Fibroblast of the aortic adventitia (primary cell): ENCODE results near the gene SERPINB1. TPM values are rescaled to one million over a fixed set of nuclear protein-coding genes. Genes with fewer than 3 reads are reported as not detected.

Experiments used
- DNase-seq: peaks from one replicate; pipeline ENCODE4 v3.0.0-alpha.2; 2010; ENCODE audit warnings: low read depth
- H3K4me3 ChIP-seq: 2 replicates; pipeline ENCODE4 v1.5.1; 2011; ENCODE audit warnings: low read depth, mild to moderate bottlenecking, control low read depth, low read length, moderate library complexity
- total RNA-seq: library from RNA; depleted of rRNA; stranded (reverse); fragments of >200 nt; gene quantifications from 2 replicates; pipeline ENCODE4 v1.2.3, GENCODE V29; 2012; ENCODE audit warnings: low replicate concordance
- TF ChIP-seq, protein P1 (sequence below): IDR thresholded peaks from 2 replicates; pipeline ENCODE4 v1.5.1; 2011; ENCODE audit warnings: mild to moderate bottlenecking, low read length, control low read depth, inconsistent platforms; ENCODE audit not compliant: insufficient read depth

Gene SERPINB1
- total RNA-seq, 1 donor = 22.1 TPM

DNA sequence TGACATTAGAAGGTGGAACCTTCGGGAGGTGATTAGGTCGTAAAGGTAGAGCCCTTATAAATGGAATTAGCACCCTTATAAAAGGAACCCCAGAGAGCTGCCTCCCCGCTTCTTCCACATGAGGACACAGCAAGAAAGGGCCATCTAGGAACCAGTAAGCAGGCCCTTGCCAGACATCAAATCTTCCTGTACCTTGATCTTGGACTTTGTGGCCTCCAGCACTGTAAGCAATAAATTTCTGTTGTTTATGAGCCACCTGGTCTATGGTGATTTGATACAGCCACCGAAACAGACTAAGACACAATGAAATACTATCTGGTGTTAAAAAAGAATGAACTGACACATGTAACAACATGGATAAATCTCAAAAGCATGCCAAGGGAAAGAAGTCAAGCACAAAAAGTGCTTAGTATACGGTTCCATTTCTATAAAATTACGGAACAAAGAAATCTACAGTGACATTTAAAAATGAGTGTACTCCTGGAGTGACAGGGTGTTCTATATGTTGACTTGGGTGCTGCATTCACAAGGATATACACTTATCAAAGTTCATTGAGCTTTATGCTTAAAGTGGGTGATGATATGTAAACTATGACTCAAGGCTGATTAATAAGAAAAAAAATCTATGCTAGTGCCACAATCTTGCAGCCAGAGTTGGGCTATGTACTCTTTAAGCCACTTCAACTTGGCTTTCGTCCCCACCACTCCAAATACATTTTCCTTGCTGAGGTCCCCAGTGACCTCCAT is 18.4 kb downstream of the SERPINB1 start:
- no peak for DNase-seq
- no peak overlapping the region for H3K4me3 ChIP-seq
- TF ChIP-seq, protein P1, sequence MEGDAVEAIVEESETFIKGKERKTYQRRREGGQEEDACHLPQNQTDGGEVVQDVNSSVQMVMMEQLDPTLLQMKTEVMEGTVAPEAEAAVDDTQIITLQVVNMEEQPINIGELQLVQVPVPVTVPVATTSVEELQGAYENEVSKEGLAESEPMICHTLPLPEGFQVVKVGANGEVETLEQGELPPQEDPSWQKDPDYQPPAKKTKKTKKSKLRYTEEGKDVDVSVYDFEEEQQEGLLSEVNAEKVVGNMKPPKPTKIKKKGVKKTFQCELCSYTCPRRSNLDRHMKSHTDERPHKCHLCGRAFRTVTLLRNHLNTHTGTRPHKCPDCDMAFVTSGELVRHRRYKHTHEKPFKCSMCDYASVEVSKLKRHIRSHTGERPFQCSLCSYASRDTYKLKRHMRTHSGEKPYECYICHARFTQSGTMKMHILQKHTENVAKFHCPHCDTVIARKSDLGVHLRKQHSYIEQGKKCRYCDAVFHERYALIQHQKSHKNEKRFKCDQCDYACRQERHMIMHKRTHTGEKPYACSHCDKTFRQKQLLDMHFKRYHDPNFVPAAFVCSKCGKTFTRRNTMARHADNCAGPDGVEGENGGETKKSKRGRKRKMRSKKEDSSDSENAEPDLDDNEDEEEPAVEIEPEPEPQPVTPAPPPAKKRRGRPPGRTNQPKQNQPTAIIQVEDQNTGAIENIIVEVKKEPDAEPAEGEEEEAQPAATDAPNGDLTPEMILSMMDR = no peak

DNA sequence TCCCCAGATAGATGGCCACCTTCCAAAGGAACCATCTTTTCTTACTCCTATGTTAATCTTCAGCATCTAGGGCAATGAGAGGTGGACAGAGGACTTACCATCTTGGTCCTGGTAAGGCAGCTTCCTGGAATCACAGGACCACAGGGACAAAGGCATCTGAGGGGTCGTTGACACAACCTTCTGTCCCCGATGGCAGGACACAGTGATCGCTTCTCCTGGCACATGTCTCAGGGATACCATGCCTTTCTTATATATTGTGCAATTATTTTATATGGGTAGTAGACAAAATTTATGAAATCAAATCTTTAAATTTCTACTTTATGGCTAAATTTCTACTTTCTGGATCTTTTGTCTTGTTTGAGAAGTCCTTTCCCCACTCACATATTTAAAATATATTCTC is 20.1 kb downstream of the SERPINB1 start:
- TF ChIP-seq, protein P1 = no peak
- DNase-seq = no peak
- no peak overlapping the region for H3K4me3 ChIP-seq

DNA sequence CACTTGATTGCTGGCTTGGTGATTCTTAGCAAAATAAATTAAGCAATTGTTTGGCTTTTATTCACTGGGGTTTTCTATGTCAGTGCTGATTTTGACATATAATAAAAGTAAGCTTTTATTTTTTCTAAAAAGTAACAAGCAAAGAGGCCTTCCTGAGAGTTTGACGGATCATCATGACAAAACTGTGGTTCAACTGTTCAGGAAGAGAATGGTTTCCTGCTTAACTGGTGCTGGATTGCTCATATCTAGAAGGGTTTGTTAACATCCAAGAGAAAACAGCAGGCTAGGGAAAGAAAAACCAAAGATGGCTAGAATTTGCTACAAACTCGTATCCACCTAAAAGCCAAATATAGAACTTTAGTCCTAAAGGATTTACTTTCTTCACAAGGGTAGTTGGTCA is 21.2 kb downstream of the SERPINB1 start:
- no peak for DNase-seq
- no peak overlapping the region for H3K4me3 ChIP-seq
- TF ChIP-seq, protein P1 = no peak

DNA sequence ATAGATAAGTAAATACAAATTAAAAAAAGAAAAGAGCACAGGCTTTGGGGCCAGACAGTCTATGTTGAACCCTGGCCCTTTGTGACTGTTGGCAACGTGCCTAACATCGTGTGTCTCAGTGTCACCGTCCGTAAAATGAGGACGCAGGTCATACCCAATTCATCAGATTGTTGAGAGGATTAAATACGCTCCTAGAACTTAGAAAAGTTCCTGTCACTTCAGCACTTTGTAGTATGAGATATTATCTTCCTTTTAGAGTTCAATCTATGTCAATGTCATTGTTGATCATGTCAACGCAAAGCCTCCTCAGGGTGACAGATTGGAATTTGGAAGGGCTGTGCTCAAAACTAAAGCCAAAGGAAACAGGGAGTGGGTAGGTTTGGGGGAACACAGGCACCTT is 21.7 kb downstream of the SERPINB1 start:
- no peak for DNase-seq
- TF ChIP-seq, protein P1 = no peak
- H3K4me3 ChIP-seq = no peak overlapping the region

DNA sequence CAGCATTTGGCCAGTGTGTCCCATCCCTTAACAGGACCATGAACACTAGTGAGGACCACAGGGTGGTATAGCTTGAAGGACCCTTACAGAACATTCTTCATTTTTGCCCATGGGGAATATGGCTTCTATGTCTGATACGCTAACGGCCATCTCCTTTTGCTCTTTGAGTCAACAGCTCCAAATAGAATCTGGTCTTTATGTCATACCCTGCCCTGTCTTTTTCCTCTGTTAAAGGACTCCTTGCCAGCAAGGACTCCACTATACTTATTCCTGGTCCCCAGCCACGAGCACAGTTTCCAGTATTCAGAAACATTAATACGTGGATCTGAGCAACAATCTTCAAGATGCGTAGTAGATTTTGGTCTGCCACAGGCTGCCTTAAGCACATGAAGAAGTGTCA is 22.5 kb downstream of the SERPINB1 start:
- TF ChIP-seq, protein P1 = no peak
- no peak for DNase-seq
- no peak overlapping the region for H3K4me3 ChIP-seq

DNA sequence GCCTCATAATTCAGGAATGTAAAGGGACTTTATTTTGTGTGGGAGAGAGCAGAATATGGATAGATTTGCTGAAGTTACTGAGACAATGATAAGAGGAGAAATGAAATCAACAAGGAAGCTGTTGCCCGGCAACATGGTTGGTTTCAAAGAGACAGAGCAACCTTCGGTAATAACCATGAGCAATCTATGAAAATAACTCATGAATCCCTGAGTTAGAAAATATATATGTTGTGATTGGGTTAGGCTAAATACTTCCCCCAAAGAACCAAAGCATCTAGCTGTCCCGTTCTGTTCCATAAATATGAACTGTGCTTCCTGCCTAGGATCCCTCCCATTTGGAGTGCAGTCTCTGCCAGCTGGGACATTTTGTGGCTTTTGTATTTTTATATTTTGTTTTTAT is 23.1 kb downstream of the SERPINB1 start:
- TF ChIP-seq, protein P1 = no peak
- no peak overlapping the region for H3K4me3 ChIP-seq
- peak; percentile 68 for DNase-seq
